Epithelial cell of proximal tubule (primary cell): Measurements from ENCODE around the gene DAAM2. TPM values are rescaled to one million over a fixed set of nuclear protein-coding genes. Genes with fewer than 3 reads are reported as not detected.

Experiments used
- DNase-seq: peaks from one replicate; pipeline ENCODE4 v3.0.0-alpha.2; 2011; ENCODE audit warnings: low read depth
- H3K4me3 ChIP-seq: 2 replicates; pipeline ENCODE4 v1.5.1; 2011; ENCODE audit warnings: low read depth, mild to moderate bottlenecking, low read length
- CTCF ChIP-seq: conservative IDR thresholded peaks from 2 replicates; pipeline ENCODE4 v1.5.1; 2012; ENCODE audit warnings: low read depth, mild to moderate bottlenecking, low read length
- total RNA-seq: library from RNA; depleted of rRNA; stranded (reverse); fragments of >200 nt; gene quantifications from 2 replicates; pipeline ENCODE4 v1.2.3, GENCODE V29; 2015

The DAAM2 gene
- total RNA-seq, 1 donor from 2014 or later: 0.35 TPM

- no peak overlapping the region for H3K4me3 ChIP-seq
- no peak for DNase-seq
- TF ChIP-seq CTCF: no peak
Measured at GRCh38 chr6:39913391-39913916, 121.3 kb downstream of the DAAM2 start.

DNA sequence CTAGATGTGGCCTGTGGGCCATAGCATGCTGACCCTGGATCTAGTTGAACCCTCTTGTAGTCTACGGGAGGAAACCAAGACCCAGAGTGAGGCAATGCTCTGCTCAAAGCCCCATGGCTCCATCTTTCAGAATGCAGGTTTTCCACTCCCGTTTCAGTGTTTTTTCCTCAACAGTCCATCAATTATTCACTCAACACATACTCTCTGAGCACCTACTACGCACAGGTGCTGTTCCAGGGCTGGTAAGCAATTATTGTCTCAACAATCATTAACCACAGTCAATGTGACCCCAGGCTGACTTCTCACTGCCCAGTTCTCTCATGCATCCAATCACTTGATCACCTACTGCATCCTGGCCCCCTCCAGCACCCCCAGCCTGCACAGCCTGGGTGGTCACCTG lies 122.1 kb downstream of the DAAM2 start:
- H3K4me3 ChIP-seq: no peak overlapping the region
- TF ChIP-seq CTCF: no peak
- DNase-seq: no peak

GRCh38 chr6:39915866-39916265 lies 123.7 kb downstream of the DAAM2 start:
- no peak overlapping the region for H3K4me3 ChIP-seq
- TF ChIP-seq CTCF: no peak
- no peak for DNase-seq

- H3K4me3 ChIP-seq: no peak overlapping the region
Measured at GRCh38 chr6:39917329-39917728, 125.2 kb downstream of the DAAM2 start.

DNA sequence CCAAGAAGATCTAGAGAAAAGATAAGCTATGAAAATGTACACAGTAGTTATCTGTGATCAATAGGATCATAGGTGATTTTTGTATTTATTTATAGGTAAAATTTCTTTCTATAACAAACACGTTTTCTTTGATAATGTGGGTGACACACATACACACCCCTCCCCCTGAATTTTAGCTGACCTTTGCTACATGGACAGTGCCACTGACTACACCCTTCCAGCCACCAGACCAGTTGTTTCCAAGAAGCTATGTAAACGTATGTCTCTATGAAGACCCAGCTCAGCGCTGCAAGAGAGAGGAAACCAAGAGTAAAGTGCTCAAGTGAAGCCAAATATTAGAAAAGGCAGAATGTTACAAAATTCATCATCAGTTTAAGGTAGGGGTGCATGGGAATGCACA lies 125.8 kb downstream of the DAAM2 start:
- no peak for TF ChIP-seq CTCF

More at GRCh38 chr6:39917329-39917728, 125.2 kb downstream of the DAAM2 start:
- TF ChIP-seq CTCF: no peak
- DNase-seq: no peak

GRCh38 chr6:39918831-39919230 lies 126.7 kb downstream of the DAAM2 start:
- DNase-seq: no peak
- no peak for TF ChIP-seq CTCF
- H3K4me3 ChIP-seq: no peak overlapping the region

More for the DNA sequence above, 125.8 kb downstream of the DAAM2 start:
- DNase-seq: no peak
- no peak overlapping the region for H3K4me3 ChIP-seq

DNA sequence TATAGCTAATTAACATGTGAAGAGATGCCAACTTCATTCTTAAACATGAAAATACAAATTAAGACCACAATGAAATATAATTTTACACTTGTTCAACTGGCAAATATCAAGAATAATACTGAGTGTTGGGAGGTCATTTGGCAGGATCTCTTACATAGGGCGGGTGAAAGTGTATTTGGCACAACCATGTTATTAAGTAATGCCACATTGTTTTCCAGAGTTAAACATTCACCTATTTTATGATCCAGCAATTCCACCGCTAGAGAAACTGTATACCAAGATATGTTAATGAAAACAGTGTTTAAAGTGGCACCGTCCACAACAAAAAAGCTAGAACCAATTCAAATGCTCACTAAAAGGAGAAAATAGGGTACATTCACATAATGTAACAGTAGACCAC lies 128.0 kb downstream of the DAAM2 start:
- TF ChIP-seq CTCF: no peak
- DNase-seq: peak; percentile 59

More for the DNA sequence above, 128.0 kb downstream of the DAAM2 start:
- no peak overlapping the region for H3K4me3 ChIP-seq
